GM21529 (cell line): ENCODE results near the gene SPRING1.
"Not testable (repeated sequence)": the region's sequence is repeated elsewhere in the genome, so short reads cannot be mapped to it uniquely, and the experiment has no call there.

Experiments
- ATAC-seq: cut with Tn5 transposase; IDR thresholded peaks from one replicate; pipeline ENCODE4 v1.9.1; 2021; ENCODE audit not compliant: unreplicated experiment

SPRING1 gene

DNA sequence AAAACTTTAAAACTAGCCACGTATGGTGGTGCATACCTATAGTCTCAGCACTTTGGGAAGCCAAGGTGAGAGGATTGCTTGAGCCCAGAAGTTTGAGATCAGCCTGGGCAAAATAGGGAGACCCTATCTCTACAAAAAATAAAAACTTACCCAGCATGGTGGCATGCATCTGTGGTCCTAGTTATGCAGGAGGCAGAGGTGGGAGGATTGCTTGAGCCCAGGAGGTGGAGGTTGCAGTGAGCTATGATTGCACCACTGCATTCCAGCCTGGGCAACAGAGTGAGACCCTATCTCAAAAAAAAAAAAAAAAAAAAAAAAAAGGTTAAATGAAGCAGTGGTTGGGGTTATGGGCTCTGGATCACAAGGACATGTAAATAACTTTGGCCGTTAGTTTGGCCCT lies 4.9 kb upstream of the SPRING1 start:
- not testable (repeated sequence) for ATAC-seq

GRCh38 chr12:116739381-116739887 lies 1.6 kb upstream of the SPRING1 start:
- no peak for ATAC-seq

GRCh38 chr12:116736962-116737773 lies 701 bp downstream of the SPRING1 start:
- no peak for ATAC-seq

DNA sequence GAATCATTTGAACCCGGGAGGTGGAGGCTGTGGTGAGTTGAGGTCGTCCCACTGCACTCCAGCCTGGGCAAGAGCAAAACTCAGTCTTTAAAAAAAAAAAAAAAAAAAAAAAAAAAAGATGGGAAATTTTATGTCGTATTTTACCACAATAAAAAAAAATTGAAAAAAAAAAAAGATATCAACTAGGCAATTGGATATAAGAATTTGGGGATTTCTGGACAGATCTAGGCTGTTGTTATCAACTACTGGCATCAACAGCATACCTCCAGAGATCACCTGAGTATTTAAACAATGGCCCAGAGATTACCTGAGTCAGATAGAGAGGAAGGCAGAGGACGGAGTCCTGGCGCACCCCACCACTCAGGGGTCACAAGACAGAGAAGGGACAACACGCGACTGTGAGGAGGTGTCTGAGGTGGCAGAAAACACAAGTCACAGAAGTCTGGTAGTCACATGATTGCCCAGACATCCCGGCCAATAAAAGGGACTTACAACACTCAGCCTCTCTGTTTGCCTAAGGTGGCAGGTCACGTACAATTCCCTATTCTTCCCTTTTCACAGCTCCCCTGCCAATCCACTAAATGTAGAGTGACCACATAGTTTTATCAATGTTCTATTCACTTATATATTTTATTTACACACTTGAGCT lies 1.8 kb downstream of the SPRING1 start:
- ATAC-seq: no peak

DNA sequence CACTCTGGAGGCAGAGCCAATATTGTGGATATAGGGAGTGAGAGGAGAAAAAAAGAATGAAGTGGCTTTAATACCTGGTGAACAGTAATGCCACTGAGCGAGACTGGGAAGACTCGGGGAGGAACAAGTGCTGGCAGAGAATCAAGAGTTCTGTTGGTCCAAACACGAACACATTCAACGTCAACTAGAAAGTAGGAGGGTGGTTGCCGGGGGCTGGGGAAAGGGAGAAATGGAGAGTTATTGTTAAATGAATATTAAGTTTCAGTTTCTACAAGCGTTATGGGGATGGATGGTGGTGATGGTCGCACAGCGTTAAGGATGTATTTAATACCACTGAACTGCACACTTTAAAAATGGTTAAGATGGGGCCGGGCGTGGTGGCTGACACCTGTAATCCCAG lies 2.8 kb downstream of the SPRING1 start:
- no peak for ATAC-seq

DNA sequence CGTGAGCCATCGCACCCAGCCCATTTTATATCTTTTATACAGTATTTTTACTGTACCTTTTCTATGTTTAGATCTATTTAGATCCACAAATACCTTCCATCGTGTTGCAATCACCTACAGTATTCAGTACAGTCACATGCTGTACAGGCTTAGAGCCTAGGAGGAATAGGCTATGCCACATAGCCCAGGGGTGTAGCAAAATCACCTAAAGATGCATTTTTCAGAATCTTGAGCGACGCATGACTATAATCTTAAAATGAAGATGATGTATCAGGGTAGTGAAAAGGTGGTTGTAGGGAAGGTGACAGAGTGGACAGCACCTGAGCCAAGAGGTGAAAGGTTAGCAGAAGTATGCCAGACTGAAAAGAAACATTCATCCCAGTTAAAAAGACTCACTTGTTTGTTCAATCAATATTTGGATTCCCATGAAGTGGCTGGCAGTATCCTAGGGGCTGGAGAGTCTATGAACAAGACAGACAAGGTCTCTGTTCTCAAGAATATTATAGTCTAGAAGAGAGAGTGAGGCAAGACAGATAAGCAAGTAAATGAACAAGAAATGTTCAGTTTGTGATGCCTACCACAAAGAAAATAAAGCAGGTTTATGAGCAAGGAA lies 3.6 kb downstream of the SPRING1 start:
- no peak for ATAC-seq

- no peak for ATAC-seq
These were observed 6.1 kb downstream of the SPRING1 start for GRCh38 chr12:116731801-116732200.

GRCh38 chr12:116727891-116728290 lies 10.0 kb downstream of the SPRING1 start:
- no peak for ATAC-seq

GRCh38 chr12:116727261-116727660 lies 10.6 kb downstream of the SPRING1 start:
- ATAC-seq: no peak

- ATAC-seq: no peak
These were observed 11.2 kb downstream of the SPRING1 start for GRCh38 chr12:116726694-116727093.

DNA sequence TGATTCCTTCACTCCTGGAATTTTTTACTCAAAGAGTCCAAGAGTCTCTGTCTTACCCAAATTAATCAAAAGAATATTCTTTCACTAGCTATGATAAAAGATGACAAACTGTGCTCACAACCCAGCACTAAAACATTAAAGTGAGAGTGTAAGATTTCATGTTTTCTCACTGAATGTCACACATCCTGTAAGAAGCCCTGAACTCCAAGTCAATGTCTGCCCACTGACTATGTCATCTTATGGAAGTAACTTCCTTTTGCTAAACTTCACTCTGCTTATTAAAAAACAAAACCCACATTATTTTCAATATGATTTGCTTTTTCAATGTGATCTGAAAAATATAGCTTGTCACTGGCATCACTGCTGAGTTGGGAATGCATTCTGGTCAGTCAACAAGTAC lies 15.6 kb downstream of the SPRING1 start:
- no peak for ATAC-seq

DNA sequence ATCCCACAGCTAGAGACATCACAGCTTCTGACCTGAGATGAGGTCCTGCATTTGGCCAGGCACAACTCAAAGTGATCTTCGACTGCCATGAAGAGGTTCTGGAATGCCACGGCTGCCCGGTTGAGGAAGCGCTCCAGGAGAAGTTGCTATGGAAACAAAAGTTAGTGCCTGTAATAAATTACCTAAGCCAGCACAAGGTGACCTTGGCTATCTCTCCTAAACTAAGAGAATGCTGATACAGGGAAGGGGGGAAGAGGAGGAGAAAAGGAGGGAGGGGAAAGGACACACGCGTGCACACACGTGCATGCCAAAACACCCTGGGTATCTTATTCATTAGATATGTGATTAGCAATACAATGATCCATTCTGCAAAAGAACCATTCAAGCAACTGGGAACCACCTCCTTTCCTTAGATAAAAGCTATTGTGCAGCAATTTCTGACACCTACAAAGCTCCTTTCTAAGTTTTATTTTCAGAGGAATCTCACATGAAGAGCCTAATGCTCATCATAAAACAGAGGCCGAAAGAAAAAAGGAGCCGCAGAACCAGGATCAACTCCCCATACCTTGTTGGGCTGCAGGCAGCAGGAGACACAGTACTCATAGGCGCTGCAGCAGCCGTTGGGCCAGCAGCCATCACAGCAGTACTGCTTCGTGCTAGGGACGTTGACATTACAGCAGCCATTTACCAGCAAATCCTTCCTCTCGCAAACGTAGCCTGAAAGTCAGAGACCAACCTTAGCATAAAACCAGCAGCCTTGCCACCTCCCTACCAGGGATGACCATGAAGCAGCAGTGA lies 17.9 kb downstream of the SPRING1 start:
- no peak for ATAC-seq

- no peak for ATAC-seq
These were observed 19.0 kb downstream of the SPRING1 start for GRCh38 chr12:116718655-116719454.

- no peak for ATAC-seq
These were observed 20.1 kb downstream of the SPRING1 start for GRCh38 chr12:116717466-116718437.

GRCh38 chr12:116714175-116714574 lies 23.7 kb downstream of the SPRING1 start:
- no peak for ATAC-seq

- no peak for ATAC-seq
These were observed 24.3 kb downstream of the SPRING1 start for GRCh38 chr12:116713527-116713926.

DNA sequence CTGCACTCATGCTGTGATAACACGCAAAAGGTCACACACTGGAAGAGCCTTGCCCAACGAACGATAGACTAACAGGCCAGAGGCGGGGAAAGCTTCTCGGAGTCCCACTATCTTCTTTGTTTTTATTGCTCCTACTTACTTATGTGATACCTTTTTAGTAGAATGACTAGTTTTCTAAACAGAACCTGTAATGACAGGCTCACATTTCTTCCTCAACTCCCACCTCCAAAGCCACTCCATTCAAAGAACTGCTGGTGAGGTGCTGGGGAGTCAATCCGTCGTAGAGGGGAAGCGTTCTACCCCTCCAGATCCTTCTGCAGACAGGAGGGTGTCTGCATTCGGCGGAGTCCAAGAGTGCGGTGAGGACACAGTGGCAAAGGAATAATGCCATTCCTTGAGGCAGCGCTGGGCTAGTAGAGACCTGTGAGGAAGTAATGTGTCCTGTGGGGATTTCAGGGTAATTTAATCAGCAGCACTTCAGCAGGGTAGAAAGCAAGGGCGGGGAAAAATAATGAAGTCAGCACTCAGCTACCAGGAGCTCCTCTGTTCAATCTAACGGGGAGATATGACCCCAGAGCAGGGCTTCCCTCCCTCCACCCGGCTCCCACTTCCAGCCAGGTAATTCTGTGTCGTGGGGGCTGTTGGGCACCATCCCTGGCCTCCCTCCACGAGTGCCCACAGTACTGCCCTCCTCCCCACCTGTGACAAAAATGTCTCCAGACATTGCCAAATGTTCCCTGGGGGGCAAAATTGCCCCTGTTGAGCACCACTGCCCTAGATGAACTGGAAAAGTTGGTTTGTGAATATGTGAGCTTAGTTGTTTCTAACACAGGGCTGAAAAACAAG lies 25.2 kb downstream of the SPRING1 start:
- ATAC-seq: no peak
